LNCAP (cell line): ENCODE measurements around the gene CTXN1.

ENCODE experiments used
- TF ChIP-seq, protein P1 (sequence below): fragments of 450-650 bp; IDR thresholded peaks from 2 replicates; pipeline ENCODE4 v1.5.1; 2017; ENCODE audit warnings: mild to moderate bottlenecking

The CTXN1 gene

DNA sequence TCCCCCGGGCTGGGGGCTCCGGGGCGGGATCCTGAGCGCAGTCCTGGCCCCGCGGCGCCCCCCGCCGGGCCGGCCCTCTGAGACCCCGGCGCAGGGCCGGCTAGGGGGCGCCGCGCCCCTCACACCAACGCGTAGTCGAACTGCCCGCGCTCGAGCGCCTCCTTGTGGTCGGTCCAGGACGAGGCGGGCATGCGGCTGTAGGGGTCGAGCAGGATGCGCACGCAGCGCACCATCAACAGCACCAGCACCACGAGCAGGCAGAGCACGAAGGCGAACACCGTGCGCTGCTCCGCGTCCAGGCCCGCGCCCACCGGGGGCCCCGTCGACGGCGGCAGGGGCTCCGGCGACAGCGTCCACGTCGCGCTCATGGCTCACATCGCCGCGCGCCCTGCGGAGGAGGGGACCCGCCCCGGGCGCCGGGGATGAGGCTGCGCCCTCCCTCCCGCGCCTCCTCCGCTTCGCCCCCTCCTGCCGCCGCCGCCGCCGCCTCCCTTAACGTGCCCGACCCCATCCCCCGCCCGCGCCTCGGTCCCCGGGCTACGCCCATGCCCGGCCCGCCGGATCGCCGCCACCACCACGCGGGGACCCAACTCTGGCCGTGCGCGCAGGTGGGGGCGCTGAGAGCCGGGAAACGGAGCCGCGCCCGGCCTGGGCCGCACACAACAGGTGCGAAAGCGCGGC is 624 bp downstream of the CTXN1 start:
- TF ChIP-seq, protein P1, sequence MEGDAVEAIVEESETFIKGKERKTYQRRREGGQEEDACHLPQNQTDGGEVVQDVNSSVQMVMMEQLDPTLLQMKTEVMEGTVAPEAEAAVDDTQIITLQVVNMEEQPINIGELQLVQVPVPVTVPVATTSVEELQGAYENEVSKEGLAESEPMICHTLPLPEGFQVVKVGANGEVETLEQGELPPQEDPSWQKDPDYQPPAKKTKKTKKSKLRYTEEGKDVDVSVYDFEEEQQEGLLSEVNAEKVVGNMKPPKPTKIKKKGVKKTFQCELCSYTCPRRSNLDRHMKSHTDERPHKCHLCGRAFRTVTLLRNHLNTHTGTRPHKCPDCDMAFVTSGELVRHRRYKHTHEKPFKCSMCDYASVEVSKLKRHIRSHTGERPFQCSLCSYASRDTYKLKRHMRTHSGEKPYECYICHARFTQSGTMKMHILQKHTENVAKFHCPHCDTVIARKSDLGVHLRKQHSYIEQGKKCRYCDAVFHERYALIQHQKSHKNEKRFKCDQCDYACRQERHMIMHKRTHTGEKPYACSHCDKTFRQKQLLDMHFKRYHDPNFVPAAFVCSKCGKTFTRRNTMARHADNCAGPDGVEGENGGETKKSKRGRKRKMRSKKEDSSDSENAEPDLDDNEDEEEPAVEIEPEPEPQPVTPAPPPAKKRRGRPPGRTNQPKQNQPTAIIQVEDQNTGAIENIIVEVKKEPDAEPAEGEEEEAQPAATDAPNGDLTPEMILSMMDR: peak; percentile 96

DNA sequence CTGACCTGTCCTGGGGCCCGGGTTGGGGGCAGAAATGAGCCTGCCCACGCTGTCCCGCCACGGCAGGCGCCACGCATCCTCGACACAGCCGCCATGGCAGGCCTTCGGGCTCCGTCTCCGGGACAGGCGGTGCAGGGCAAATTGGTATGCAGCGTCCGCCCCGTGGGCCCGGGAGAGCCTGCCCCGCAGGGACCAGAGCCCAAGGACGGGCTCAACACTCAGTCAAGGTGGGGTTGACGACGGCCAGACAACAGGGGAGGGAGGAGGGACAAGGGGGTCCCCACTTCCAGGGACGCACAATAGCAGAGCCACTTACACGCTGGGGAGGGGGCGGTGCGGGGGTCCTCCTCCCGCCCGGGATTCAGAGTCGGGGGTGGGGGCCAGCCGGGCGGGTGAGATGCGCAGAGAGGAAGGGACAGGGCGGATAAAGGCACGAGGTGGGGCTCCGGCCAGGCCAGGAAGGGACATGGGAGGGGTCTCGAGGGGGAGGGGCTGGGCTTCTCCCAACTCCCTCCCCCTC is 1.2 kb downstream of the CTXN1 start:
- TF ChIP-seq, protein P1: no peak

DNA sequence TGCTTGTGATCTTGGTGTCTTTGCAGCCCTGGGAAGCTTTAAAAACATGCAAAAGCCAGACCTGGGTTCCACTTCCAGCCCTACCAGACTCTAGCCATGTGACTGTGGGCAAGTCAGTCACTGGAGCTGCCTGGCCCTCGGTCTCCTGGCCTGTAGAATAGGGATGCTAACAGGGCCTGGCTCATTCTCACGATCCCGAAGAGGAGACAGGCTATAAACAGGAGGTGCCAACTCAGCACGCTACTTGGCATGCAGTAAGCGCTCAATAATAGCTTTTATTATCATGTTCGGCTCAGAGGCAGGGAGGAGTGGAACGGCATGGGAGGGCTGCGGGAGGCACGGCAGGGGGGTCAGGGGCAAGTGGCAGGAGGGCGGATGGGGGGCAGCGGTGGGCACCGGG is 1.7 kb downstream of the CTXN1 start:
- TF ChIP-seq, protein P1: no peak

DNA sequence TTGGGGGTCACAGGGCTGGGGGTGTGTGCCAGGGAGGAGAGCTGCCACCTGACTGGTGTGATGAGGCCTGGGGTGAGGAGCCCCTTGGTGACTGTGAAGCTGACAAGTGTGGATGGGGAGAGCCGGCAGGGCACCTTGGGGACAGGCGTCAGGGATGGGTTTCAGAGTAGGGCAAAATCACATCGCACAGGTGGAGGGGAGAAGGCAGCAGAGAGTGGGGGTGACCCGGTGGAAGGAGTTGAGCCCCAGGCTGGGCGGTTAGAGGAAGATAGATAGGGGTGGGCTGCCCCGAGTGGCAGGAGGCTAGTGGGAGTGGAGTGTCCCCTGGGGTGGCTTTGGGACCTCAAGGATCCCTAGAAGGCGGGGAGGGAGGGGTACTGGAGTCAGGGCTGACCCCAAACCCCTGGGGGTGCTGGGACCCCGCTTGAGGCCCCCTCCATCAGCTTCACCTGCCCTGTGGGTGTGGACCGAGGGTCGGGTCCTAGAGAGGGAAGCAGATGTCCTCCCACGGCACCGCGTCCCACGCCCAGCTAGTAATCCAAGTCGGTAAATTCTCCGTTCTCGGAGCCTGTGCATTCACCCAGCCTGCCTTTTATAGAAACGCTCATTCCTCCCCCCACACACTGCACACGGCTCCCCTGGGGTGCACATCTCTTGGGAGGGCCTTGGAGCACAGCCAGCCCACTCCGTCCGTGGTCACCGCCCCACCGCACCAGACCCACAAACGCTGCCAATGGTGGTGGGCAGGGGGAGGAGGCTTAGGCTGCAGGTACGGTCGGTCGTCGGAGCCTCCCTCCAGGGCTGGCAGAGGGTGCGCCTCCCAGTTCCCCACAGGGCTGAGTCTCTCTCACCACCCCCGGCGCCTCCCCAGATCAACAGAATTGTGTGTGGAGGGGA is 2.4 kb downstream of the CTXN1 start:
- TF ChIP-seq, protein P1: no peak

DNA sequence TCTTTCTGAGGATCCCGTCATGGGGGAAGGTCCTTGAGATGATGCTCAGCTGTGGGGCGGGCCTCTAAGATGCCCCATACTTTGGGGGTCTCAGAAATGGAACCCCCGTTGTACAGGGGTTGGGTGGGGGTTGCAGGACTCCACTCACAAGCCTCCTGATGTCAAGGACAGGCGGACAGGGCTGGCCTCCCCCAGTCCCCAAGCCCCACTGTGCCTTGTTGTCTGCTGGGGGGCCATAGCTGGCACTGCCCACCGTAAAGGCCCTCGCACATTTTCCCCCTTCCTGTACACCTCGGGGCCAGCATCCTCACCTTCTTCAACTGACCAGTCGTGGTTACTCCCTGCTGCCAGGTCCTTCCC is 3.1 kb downstream of the CTXN1 start:
- TF ChIP-seq, protein P1: no peak

DNA sequence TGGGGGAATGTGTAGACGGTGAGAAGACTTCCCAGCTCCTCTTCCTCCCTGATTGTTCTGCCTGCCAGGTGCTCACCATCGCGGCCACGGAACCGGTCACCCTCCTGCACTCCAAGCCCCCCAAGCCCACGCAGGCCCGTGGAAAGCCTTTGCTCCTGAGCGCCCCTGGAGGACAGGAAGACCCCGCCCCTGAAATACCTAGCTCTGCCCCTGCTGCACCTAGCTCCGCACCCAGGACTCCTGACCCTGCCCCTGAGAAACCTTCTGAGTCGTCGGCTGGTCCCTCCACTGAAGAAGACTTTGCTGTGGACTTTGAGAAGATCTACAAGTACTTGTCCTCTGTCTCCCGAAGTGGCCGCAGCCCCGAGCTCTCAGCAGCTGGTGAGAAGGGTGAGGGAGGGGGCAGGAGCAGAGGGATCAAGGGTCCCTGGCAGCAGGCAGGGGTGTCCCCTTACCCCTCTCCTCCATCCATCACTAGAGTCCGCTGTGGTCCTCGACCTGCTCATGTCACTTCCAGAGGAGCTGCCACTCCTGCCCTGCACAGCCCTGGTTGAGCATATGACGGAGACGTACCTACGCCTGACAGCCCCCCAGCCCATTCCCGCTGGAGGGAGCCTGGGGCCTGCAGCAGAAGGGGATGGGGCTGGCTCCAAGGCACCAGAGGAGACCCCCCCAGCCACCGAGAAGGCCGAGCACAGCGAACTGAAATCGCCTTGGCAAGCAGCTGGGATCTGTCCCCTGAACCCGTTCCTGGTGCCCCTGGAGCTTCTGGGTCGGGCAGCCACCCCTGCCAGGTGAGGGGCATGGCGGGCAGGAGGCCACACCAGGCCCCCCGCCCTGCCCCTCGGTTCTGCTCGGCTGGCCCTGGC is 3.7 kb downstream of the CTXN1 start:
- TF ChIP-seq, protein P1: no peak

DNA sequence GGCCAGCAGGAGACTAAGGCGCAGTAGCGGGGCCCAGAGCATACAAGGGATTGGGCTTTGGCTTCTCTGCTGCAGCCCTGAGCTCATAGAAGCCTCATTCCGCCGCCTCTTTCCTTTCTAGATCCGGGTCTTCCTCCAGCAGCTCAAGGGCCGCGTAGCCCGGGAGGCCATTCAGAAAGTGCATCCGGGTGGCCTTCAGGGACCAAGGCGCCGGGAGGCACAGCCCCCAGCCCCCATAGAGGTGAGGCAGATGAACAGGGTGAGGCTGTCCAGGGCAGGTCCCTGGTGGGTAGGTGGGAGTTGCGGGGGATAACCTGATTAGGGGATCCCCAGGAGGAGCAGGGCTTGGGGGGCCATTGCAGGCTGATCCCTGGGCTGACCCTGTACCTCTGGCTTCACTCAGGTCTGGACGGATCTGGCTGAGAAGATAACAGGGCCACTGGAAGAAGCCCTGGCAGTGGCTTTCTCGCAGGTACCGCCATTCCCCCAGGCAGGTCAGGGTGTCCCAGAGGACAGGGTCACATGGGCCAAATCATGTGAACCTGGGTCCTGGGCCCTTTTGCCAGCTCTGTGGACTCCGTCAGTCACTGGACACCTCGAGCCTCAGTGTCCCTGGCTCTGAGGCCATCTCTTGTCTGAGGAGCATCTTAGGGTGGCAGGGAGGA is 4.5 kb downstream of the CTXN1 start:
- TF ChIP-seq, protein P1: no peak
